Left cardiac atrium (tissue), 4 donors: ENCODE results near the gene COA3. TPM values are rescaled to one million over a fixed set of nuclear protein-coding genes. Genes with fewer than 3 reads are reported as not detected.
"Not testable (repeated sequence)": the region's sequence is repeated elsewhere in the genome, so short reads cannot be mapped to it uniquely, and the experiment has no call there.

Source experiments
- ATAC-seq, 2 donors: fragments of 200-7000 bp; cut with Tn5 transposase; one replicate each; pipeline ENCODE4 v1.9.1; 2020; ENCODE audit warnings: mild to moderate bottlenecking in 2 of 2, moderate library complexity in 2 of 2
- DNase-seq: peaks from one replicate; pipeline ENCODE4 v3.0.0-alpha.2; 2020
- intact Hi-C, 2 donors: fragments of 100-400 bp; cut with DNase I; formaldehyde crosslinking; loops; one replicate each; pipeline versions ENCODE4 v1.14.1 to v1.15.1; 2022 to 2023
- microRNA-seq, 2 donors: library from miRNA; unstranded; fragments of <30 nt; microRNA quantifications; one replicate each; pipeline ENCODE4 v1.2.0, GENCODE V29; 2020
- total RNA-seq, 2 donors: library from RNA; stranded (reverse); fragmentation: NEBNext Ultra II Directional; extraction: Animal tissue kit (Norgen Biotek cat#: 25700); gene quantifications; one replicate each; pipeline ENCODE4 v1.2.1, GENCODE V29; 2021
- donor health status: DM: no; HTN: yes; CAD: no.
- donor health status: DM: no; HTN: yes; CAD: no; lungs with severe emphysema.
- donor health status: DM: yes; HTN: yes; CAD: no.
- donor health status: Dilated cardiomyopathy.

Gene COA3
- total RNA-seq, 2 donors from 2014 or later, result 60.3 to 63.9 TPM

DNA sequence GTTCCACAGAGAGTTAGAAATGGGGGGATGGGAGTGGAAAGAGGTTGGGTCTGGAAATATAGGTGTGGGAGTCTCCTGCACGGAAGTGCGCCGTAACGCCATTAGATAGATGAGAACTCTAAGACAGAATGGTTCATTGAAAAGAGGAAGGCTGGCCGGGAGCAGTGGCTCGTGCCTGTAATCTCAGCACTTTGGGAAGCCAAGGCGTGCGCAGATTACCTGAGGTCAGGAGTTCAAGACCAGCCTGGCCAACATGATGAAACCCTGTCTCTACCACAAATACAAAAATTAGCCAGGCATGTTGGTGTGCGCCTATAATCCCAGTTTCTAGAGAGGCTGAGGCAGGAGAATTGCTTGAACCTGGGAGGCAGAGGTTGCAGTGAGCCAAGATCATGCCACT, 30.5 kb downstream of the COA3 start:
- intact Hi-C loops, ATAC-seq, DNase-seq: not testable (repeated sequence)

- DNase-seq, result no peak
- ATAC-seq, result no peak
- intact Hi-C loops, result no loop called here
Measured at GRCh38 chr17:42767512-42767911, 31.0 kb downstream of the COA3 start.

DNA sequence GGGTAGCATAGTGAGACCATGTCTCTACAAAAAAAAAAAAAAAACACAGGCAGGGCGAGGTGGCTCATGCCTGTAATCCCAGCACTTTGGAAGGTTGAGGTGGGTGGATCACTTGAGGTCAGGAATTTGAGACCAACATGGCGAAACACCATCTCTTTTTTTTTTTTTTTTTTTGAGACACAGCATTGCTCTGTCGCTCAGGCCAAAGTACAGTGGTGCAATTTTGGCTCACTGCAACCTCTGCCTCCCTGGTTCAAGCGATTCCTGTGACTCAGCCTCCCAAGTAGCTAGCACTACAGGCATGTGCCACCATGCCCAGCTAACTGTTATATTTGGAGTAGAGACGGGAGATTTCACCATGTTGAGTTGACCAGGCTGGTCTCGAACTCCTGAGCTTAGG, 32.4 kb downstream of the COA3 start:
- intact Hi-C loops, result no loop called here

DNA sequence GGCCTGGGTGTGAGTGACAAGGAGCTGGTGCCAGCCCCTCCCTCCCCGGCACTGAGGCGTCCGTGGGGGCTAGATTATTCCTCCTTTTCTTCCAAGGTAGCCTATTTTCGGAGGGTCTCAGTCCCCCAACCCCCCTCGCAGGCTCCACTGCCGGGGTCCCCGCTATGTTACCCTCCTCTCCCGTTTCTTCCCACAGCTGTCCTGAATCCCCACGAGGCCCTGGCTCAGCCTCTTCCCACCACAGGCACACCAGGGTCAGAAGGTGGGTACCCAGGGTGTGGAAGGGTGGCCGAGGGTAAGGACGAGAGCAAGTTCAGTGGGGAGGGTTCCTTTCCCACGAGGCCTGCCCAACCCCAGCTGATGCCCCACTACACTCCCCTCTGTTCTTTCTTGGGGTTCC, 36.9 kb downstream of the COA3 start:
- DNase-seq, result no peak
- intact Hi-C loops, result loop anchor here (2.0 to 5.0 kb wide), 3 partner anchors 39 to 184 kb away; partner anchors contain the start of gene PSMC3IP (in 1 of the 2)
- no peak for ATAC-seq

More for the DNA sequence above, 32.4 kb downstream of the COA3 start:
- DNase-seq, result no peak
- ATAC-seq, result no peak

GRCh38 chr17:42760652-42761581, 37.6 kb downstream of the COA3 start, which contains the start of gene RAMP2:
RAMP2 (plus strand) TSS chr17:42761227; CDS start chr17:42761262, 35 bp downstream.
- intact Hi-C loops, result loop anchor here (5.0 kb wide), 2 partner anchors 39 to 184 kb away; partner anchors contain the start of gene PSMC3IP (in 1 of the 2)
- DNase-seq, result peak; percentile 46
- ATAC-seq, result peak; percentile 62 to 71

GRCh38 chr17:42759982-42760651, 38.4 kb downstream of the COA3 start:
- peak in 1 of 2 donors; percentile 3 for ATAC-seq

GRCh38 chr17:42754782-42755181, 43.7 kb downstream of the COA3 start:
- DNase-seq (peak; percentile 61), ATAC-seq (peak; percentile 35 to 75)
- intact Hi-C loops, result no loop called here

More at GRCh38 chr17:42759982-42760651, 38.4 kb downstream of the COA3 start:
- intact Hi-C loops, result loop anchor here (5.0 kb wide), 2 partner anchors 38 to 183 kb away; partner anchors contain the start of gene PSMC3IP (in 1 of the 2)
- DNase-seq, result no peak

DNA sequence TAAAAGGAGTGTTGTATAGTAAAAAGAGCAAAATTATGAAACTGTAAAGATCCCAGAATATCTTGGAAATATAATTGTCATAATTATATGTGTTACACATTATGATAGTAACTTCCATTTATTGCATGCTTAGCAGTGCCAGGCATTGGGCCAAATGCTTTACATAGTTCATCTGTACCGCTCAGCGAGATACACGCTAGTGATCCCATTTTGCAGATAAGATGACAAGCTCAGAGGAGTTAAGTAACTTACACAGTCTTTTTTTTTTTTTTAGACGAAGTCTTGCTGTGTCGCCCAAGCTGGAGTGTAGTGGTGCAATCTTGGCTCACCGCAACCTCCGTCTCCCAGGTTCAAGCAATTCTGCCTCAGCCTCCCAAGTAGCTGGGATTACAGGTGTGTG, 46.9 kb downstream of the COA3 start:
- DNase-seq, result no peak
- ATAC-seq, result no peak
- intact Hi-C loops, result no loop called here

- DNase-seq (no peak), ATAC-seq (peak; percentile 20 to 51)
- intact Hi-C loops, result no loop called here
Measured at GRCh38 chr17:42750739-42751344, 47.7 kb downstream of the COA3 start.

GRCh38 chr17:42748908-42749798, 49.4 kb downstream of the COA3 start:
- no peak for ATAC-seq
- DNase-seq, result no peak
- intact Hi-C loops, result no loop called here

DNA sequence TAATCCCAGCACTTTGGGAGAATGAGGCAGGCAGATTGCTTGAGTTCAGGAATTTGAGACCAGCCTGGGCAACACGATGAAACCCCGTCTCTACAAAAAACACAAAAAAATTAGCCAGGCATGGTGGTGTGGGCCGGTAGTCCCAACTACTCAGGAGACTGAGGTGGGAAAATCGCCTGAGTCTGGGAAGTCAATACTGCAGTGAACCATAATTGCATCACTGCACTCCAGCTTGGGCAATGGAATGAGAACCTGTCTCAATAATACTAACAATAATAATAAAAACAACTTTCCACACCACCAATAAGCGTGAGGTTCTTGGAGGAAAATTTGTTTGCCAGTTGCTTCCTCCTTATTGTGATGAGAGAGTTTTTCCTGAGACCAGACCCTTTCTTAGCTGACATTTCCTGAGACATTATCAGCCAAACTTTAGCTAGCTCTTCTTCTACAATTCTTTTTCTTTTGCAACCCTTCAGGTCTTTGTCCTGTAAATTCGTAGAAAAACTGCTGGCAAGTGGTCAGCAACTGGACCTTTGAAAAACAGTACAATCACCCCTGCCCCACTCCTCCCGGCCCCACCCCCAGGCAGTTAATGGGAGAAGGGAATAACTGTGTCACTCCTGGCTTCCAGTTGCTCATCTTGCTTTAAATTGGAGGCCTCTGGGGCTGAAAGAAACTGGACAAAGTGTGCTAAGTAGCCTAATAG, 50.1 kb downstream of the COA3 start:
- DNase-seq (no peak), ATAC-seq (no peak)
- intact Hi-C loops, result no loop called here

Small RNA genes lying within 50 kb of the gene (microRNA-seq; reads per million reads assigned to microRNA genes)
- 0.20 to 0.27 reads per million in 2 donors for gene MIR6781

Other genes with a start within 250 kb of the COA3 start
- 1 to 10 TPM; 2.8 to 3.7 TPM for gene HSD17B1, start 245.8 kb downstream of the COA3 start, total RNA-seq
- gene COASY, start 236.6 kb downstream of the COA3 start, total RNA-seq, result 10 to 100 TPM; 37.2 to 37.5 TPM
- gene MLX, start 231.6 kb downstream of the COA3 start, total RNA-seq, result 10 to 100 TPM; 51.3 to 55.3 TPM
- gene PSMC3IP, start 221.0 kb downstream of the COA3 start, total RNA-seq, result 1 to 10 TPM; 2.2 to 3.4 TPM
- gene RETREG3, start 189.3 kb downstream of the COA3 start, total RNA-seq, result 10 to 100 TPM; 26.0 to 26.1 TPM
- gene TUBG1, start 189.0 kb downstream of the COA3 start, total RNA-seq, result 10 to 100 TPM; 45.3 to 54.8 TPM
- 10 to 100 TPM; 14.4 to 15.8 TPM for gene TUBG2, start 139.4 kb downstream of the COA3 start, total RNA-seq
- 10 to 100 TPM; 18.1 to 19.9 TPM for gene PLEKHH3, start 121.7 kb downstream of the COA3 start, total RNA-seq
- gene CCR10, start 116.9 kb downstream of the COA3 start, total RNA-seq, result 1 to 10 TPM; 1.7 to 3.3 TPM
- gene CNTNAP1, start 116.2 kb downstream of the COA3 start, total RNA-seq, result 1 to 10 TPM; 4.7 to 7.2 TPM
- gene EZH1, start 53.7 kb downstream of the COA3 start, total RNA-seq, result 10 to 100 TPM; 28.7 to 38.1 TPM
- gene RAMP2, start 37.5 kb downstream of the COA3 start, total RNA-seq, result 10 to 100 TPM; 40.9 to 49.7 TPM
- gene VPS25, start 25.3 kb downstream of the COA3 start, total RNA-seq, result 10 to 100 TPM; 30.0 to 32.1 TPM
- not detected for gene WNK4, start 18.1 kb downstream of the COA3 start, total RNA-seq
- under 1 TPM in 1 of 2 donors, not detected in 1; 0.44 TPM for gene CNTD1, start 157 bp upstream of the COA3 start, total RNA-seq
- gene BECN1, start 25.6 kb upstream of the COA3 start, total RNA-seq, result 10 to 100 TPM; 63.5 to 72.5 TPM
- gene PSME3, start 34.7 kb upstream of the COA3 start, total RNA-seq, result 10 to 100 TPM; 67.8 to 83.3 TPM
- 1 to 10 TPM; 1.6 to 3.8 TPM for gene AOC2, start 45.9 kb upstream of the COA3 start, total RNA-seq
- gene AOC3, start 52.5 kb upstream of the COA3 start, total RNA-seq, result 10 to 100 TPM; 56.6 to 96.4 TPM
- not detected for gene G6PC1, start 102.1 kb upstream of the COA3 start, total RNA-seq
- gene AARSD1, start 165.8 kb upstream of the COA3 start, total RNA-seq, result 10 to 100 TPM; 23.5 to 34.5 TPM
- gene PTGES3L, start 181.4 kb upstream of the COA3 start, total RNA-seq, result 10 to 100 TPM; 37.8 to 49.4 TPM
- gene RUNDC1, start 181.9 kb upstream of the COA3 start, total RNA-seq, result 10 to 100 TPM in 1 of 2 donors, 1 to 10 TPM in 1; 9.3 to 14.5 TPM
- 100 to 1,000 TPM; 722 to 820 TPM for gene RPL27, start 199.7 kb upstream of the COA3 start, total RNA-seq
- 10 to 100 TPM; 19.4 to 23.7 TPM for gene IFI35, start 208.1 kb upstream of the COA3 start, total RNA-seq
- 100 to 1,000 TPM; 115 to 118 TPM for gene VAT1, start 223.7 kb upstream of the COA3 start, total RNA-seq
- gene RND2, start 226.5 kb upstream of the COA3 start, total RNA-seq, result 1 to 10 TPM; 1.6 to 1.8 TPM